ENCODE results near the gene ANXA6. TPM values are rescaled to one million over a fixed set of nuclear protein-coding genes. Genes with fewer than 3 reads are reported as not detected.

The ANXA6 gene
- total RNA-seq, 1 experiment from 2014 or later = 98.7 TPM

- H3K9me3 ChIP-seq (ENCODE audit: control insufficient read depth, low read depth, low read length) = no peaks in the 10 kb centered on the region
- no peak overlapping the region for H2AK5ac ChIP-seq (ENCODE audit: insufficient read length, low read length)
- H2BK120ac ChIP-seq (ENCODE audit: low read depth, low read length, poor library complexity, severe bottlenecking) = no peak overlapping the region
- H2BK5ac ChIP-seq (ENCODE audit: insufficient read length, low read length) = no peak overlapping the region
- H2AFZ ChIP-seq (ENCODE audit: low read length) = no peak overlapping the region
- H3K18ac ChIP-seq (ENCODE audit: insufficient read length, low read depth, low read length) = no peak overlapping the region
- no peaks in the 10 kb centered on the region; the same call in 1 of the 2 replicates for H3K4me1 ChIP-seq (ENCODE audit: insufficient read depth, low read length)
- no peak overlapping the region for H3K4me2 ChIP-seq (ENCODE audit: insufficient read depth, insufficient read length, low read length)
- H3K23me2 ChIP-seq (ENCODE audit: insufficient read length, low read depth, low read length, poor library complexity, severe bottlenecking) = peaks cover 1% of the 10 kb centered on the region
- no peak overlapping the region for H3K4ac ChIP-seq (ENCODE audit: low read depth, low read length)
- H4K91ac ChIP-seq (ENCODE audit: insufficient read length, low read depth, low read length) = no peak overlapping the region
- H3K9ac ChIP-seq (ENCODE audit: extremely low read depth, insufficient read length, low read length) = no peak overlapping the region
- no peak overlapping the region for H4K8ac ChIP-seq (replicated peaks; ENCODE audit: insufficient read length, low read depth, low read length)
- no peak overlapping the region for H3K14ac ChIP-seq (ENCODE audit: insufficient read depth, low read length)
- no peak overlapping the region for H2BK20ac ChIP-seq (ENCODE audit: low read depth, low read length, poor library complexity, severe bottlenecking)
- no peak for TF ChIP-seq CTCF (conservative IDR thresholded peaks at IDR 0.05)
- Mint-ChIP-seq H3K9me3 (no peaks in the 10 kb centered on the region), H3K27ac (peak overlapping the region in 1 of 3 experiments; percentile 8; a peak in 1 of 7 replicates), H3K36me3 (ENCODE audit: insufficient read depth in 1 of 3, low read depth in 3 of 3) (peaks cover 0 to 5% (median 3%) of the 10 kb centered on the region in 3 experiments; a peak in 4 of 7 replicates), H3K27me3 (ENCODE audit: low read depth) (no peaks in the 10 kb centered on the region), H3K4me3 (no peak overlapping the region), H3K4me1 (peaks cover 19 to 30% of the 10 kb centered on the region in 2 experiments)
- H3T11ph ChIP-seq (ENCODE audit: low read length) = no peak overlapping the region
- H3K23ac ChIP-seq (ENCODE audit: insufficient read length, low read depth, low read length) = no peak overlapping the region
- H2BK12ac ChIP-seq (ENCODE audit: insufficient read length, low read depth, low read length) = no peak overlapping the region
- WGBS (ENCODE audit: extremely low coverage, insufficient read length, low lambda C conversion rate) = no CpG with 5 or more reads among the region's 5 CpGs
- no peaks in the 10 kb centered on the region for H3K79me2 ChIP-seq (ENCODE audit: insufficient read depth, low read length)
- no peak overlapping the region for H4K5ac ChIP-seq (ENCODE audit: insufficient read length, low read depth, low read length)
- H3K27ac ChIP-seq (ENCODE audit: insufficient read length, low read depth, low read length) = no peak overlapping the region
- no peak overlapping the region for H2BK15ac ChIP-seq (ENCODE audit: low read depth, low read length)
- H3K56ac ChIP-seq (ENCODE audit: insufficient read length, low read depth, low read length) = no peak overlapping the region
- no peak for DNase-seq
- H3K27me3 ChIP-seq (ENCODE audit: insufficient read depth, low read length) = no peaks in the 10 kb centered on the region
- no peaks in the 10 kb centered on the region for H4K20me1 ChIP-seq (ENCODE audit: control insufficient read depth, insufficient read depth, insufficient read length)
- no peaks in the 10 kb centered on the region for H3K79me1 ChIP-seq (ENCODE audit: insufficient read depth, low read depth, low read length, poor library complexity, severe bottlenecking)
Observed at GRCh38 chr5:151151793-151152192, 5.8 kb downstream of the ANXA6 start.
